Measurements from ENCODE around the gene HS6ST3.
A peak's percentile ranks its signal among the peaks of the same experiment; 100 is the strongest.

HS6ST3 gene

DNA sequence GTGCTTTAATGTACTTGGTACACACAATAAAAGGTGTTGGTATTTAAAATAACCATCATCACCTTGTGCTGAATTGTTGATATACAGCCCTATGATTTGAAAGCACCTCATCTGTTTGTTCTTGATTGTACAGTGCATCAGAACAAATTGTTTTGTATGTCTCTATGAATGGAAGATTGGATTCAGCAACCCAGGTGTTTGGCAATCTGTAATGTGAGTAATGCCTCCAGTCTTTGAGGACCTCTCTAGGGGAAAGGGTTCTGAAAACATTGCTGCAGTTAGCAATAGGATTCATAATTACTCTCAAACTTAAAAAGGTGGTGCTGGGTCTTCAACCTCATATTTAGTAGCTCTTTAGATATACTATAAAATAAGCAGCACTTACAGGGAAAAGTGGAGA lies 562.6 kb downstream of the HS6ST3 start:
- no peak for DNase-seq (ENCODE audit: low spot score)

DNA sequence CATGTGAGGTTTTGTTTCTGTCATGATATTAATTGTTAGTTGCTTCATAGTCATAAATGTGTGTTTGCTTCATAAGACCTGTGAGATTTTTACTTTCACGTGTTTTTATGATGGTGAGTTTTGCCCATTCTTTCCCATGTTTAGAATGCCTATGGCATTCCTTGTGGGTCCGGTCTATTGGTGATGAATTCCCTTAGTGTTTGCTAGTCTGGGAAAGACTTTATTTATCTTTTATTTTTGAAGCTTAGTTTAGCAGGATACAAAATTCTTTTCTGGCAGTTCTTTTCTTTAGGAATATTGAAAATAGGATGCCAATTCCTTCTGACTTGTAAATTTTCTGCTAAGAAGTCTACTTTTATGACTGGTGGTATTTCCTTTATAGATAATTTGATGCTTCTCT lies 571.7 kb downstream of the HS6ST3 start:
- DNase-seq (ENCODE audit: low spot score) = no peak

DNA sequence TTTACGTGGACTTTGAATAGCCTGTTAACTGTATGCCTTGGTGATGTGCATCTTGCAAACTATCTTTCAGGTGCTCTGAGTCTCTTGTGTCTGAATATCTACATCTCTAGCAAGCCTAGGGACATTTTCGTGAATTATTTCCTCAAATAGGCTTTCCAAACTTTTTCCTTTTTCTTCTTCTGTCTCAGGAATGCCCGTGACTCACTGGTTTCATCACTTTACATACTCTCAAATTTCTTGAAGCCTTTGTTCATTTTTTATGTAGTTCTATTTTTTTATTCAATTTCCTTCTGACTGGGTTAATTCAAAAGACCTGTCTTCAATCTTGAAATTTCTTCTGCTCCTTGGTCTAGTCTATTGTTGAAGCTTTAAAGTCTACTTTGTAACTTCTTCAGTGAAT lies 572.1 kb downstream of the HS6ST3 start:
- DNase-seq (ENCODE audit: low spot score) = no peak

DNA sequence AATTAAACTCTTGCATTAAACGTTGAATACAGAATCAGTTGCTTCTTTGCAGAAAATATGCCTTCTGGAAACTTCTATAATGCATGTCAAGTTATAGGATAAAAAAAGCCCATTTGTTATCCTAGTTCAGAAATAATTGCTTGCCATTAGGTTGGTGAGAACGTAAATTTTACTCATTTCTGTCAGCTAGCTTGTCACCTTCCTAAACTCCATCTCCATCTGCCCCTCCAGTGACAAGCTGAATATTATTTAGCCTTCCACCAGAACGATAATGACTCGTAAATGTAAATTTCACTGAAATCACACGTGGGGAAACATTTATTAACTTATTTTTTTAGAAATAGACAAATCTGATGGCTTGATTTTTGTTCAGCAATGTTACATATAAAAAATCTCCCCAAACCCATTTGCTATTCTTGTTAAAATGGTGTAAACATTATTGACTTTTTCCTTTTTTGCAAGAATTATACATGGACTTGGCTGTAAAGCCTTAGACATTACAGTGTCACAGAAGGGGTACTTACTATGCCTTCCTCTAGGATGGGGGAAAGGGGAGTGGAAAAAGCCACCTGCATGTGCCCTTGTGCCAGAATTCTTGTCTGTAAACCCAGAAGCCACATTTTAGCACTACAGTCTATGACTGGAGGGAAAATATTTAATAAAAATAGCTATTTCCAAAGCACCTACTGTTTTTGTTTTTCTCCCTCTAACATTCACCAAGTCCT lies 577.5 kb downstream of the HS6ST3 start:
- no peak for DNase-seq (ENCODE audit: low spot score)

DNA sequence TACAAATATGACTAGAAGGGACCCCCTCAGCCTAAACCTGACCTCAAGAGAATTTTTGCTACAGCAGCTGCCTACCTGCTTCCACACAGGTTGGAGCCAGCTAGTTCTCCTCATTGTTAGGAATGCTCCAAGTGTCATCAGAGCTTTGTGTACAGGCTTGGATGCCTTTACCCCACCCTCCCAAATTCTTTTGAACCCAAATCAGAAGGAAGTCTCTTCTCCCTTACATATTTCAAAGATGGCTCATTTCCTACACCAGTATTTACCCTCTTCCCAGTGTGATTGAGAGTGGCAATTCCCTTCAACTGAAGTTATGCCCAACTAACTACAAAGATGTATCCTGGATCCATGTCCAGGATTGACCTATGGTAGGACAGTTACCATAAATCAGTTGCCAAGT lies 581.2 kb downstream of the HS6ST3 start:
- DNase-seq (ENCODE audit: low spot score) = no peak

GRCh38 chr13:96672016-96672415 lies 582.1 kb downstream of the HS6ST3 start:
- no peak for DNase-seq (ENCODE audit: low spot score)

GRCh38 chr13:96673825-96674224 lies 583.9 kb downstream of the HS6ST3 start:
- DNase-seq (ENCODE audit: low spot score) = no peak

DNA sequence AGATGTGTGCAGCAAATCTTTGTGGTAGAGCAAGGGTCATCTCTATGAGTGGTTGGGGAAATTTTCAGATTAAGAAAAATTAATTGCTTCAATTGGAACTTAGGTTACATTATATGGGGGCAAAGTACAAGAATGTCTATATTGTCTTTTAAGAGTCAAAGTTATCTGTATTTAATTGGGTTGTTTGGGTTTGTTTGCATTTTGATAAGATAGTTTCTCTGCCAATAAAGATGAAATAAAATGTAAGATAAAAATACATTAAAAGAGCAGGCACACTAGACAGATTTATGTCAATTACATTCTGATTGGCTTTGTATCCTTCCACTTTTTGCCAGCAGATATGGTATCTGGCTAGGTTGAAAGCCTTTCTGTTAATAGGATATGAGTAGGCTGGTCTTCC lies 587.1 kb downstream of the HS6ST3 start:
- no peak for DNase-seq (ENCODE audit: low spot score)

GRCh38 chr13:96678801-96679200 lies 588.9 kb downstream of the HS6ST3 start:
- no peak for DNase-seq (ENCODE audit: low spot score)

- DNase-seq (ENCODE audit: low spot score) = no peak
Measured at GRCh38 chr13:96680898-96681297, 591.0 kb downstream of the HS6ST3 start.

DNA sequence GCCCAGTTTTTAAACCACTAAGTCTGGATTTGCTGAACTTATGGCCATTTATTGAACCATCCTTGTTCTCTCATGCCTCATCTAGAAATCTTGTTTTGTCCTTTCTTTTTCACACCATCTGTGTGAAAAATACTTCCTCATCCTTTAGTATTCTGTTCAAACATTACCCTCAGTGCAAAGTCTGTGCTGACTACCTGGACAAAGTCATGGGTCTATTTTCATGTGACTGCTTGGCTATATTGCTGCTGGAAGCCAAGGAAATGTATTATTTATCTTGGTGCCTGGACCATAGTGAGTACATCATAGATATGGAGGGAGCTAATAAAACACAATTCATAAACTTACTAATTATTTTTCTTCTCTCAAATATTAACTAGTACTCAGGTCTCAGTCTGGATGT lies 591.9 kb downstream of the HS6ST3 start:
- no peak for DNase-seq (ENCODE audit: low spot score)

DNA sequence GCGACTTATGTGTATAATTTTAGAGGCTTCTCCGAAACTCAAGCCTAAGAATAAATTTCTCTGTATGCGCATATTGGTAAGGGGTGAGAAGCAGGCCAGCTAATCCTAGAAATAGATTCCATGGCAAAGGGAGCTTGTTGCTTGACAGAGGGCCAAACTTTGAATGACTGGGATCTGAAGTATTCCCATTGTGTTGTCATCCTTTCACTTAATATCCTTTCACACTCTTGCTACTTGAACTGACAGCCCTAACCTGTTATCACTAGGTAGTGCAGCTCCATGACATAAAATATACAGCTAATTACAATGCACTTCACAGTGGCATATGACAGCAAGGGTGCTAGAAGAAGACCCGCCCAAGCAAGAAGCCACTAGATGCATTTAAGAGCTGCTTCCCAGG lies 594.6 kb downstream of the HS6ST3 start:
- DNase-seq (ENCODE audit: low spot score) = no peak

DNA sequence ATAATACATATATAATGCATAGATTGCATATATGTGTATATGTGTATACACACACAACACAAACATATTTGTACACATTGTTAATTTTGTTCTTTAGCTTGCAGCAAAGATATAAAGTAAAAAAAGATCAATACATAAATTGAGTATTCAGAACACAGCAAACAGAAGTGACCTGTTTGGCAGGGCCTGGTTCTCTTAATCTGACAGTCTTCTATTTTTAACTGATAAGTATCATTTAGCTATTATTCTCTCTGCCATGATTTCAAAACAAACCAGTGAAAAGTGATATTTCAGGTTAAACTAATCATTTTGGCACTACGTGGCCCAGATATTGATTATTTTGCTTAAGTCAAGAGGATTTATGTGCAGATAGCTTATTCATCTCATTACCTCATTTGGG lies 595.0 kb downstream of the HS6ST3 start:
- DNase-seq (ENCODE audit: low spot score) = no peak

DNA sequence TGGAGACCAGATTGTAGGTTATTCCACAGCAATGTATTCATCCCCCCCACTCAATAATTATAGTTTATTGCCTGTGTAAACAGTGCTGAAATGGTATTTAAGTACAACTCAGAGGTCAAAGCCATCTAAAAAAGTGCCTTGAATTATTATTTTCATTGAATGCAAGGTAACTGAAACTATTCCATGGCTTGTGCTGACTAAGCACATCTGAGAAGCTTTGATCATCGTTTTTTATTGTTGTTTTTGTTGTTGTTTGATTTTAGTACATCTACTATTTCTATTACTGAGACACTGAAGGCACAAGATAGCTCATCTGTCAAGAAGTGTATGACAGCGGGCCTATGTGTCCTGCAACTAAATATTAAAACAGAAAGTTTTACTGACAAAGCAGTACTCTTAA lies 596.4 kb downstream of the HS6ST3 start:
- DNase-seq (ENCODE audit: low spot score) = no peak

DNA sequence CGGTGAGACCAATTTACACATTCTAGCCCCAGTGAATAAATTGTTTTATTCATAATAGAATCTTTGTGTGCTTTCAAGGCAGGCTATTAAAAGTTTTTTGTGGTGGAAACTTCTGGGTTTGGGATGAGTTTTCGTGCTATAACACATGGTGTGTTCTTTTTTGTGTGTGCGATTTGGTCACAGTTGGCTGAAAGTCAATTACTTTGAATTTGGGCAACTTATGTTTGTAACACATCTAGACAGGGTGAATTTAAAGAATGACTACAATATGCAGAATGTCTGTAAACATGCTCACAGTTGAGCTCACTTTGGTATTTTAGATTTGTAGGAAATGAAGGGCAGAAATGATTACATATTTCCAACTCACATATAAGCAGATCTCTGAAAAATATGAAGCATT lies 597.3 kb downstream of the HS6ST3 start:
- no peak for DNase-seq (ENCODE audit: low spot score)

DNA sequence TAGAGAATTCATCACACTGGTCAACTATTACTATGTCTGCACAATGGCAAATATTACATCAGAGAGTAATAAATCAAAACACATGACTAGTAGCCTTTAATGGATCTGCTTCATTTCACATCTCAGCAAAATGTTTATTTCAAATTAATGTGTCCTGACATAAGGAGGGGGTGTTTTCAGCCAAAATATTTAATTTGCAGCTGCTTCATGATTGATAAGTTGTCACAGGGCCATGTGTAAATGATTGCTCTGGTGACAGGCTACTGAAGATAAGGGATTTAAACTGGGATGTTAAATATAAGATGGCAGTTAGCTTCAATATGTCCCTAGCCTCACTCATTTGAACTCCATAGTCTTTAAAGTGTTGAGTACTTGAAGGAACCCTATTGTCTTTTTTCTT lies 601.1 kb downstream of the HS6ST3 start:
- DNase-seq (ENCODE audit: low spot score) = no peak

- DNase-seq (ENCODE audit: low spot score) = no peak
Measured at GRCh38 chr13:96696389-96696900, 606.5 kb downstream of the HS6ST3 start.

- no peak for DNase-seq (ENCODE audit: low spot score)
Measured at GRCh38 chr13:96700657-96701056, 610.8 kb downstream of the HS6ST3 start.

- DNase-seq (ENCODE audit: low spot score) = no peak
Measured at GRCh38 chr13:96707146-96707545, 617.2 kb downstream of the HS6ST3 start.

- peak; percentile 35 for DNase-seq (ENCODE audit: low spot score)
Measured at GRCh38 chr13:96710166-96710862, 620.4 kb downstream of the HS6ST3 start.

DNA sequence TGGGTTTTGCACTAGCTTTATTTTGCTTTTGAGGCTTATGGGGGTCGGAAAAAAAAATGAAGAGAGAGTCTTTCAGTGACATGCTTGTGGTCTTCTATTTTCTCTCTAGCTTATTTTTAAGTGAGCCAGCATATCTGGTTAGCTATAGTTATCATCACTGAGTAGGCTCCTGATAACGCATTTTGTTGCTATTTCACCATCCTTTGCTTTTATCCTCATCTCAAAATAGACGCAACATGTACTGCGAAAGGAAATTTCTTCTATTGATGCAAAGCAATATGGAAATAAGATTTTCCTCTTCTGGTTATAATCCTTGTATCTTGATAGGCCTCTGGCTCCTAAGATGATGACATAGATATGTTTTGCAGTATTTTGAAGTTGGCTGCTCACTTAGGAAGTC lies 630.5 kb downstream of the HS6ST3 start:
- DNase-seq (ENCODE audit: low spot score) = no peak

- no peak for DNase-seq (ENCODE audit: low spot score)
Measured at GRCh38 chr13:96726651-96727050, 636.7 kb downstream of the HS6ST3 start.

DNA sequence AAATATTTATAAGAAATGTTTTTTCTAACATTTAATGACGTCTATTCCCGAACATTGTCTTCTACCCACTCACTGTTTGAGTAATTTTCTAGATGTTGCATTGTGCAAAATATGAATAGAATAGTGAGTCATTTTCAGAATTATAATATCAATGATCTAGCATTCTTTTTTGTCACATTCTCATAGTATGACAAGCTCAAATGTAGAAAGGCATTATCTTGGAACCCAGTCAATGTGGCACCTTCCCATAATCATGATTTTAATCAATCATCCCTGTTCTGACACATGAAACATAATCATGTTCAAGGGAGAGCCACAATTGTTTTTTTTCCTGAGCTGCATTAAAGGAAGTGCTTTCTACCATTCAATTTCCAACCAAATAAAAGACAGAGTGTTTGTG lies 638.6 kb downstream of the HS6ST3 start:
- no peak for DNase-seq (ENCODE audit: low spot score)

DNA sequence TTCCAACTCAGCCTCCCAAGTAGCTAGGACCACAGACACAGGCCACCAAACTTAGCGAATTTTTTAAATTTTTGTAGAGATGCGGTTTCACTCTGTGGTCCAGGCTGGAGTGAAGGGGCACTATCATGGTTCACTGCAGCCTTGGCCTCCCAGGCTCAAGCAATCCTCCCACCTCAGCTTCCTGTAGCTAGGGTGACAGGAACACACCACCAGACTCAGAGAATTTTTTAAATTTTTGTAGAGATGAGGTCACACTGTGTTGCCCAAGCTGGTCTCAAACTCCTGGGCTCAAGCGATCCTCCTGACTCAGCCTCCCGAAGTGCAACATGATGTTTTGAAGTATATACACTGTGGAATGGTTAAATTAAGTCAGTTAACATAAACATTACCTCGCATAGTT lies 640.8 kb downstream of the HS6ST3 start:
- no peak for DNase-seq (ENCODE audit: low spot score)
